ENCODE data around the gene FAM120AOS.

FAM120AOS gene

GRCh38 chr9:93453047-93453914, at the start of gene FAM120AOS:
FAM120AOS (minus strand) TSS chr9:93453581; CDS start chr9:93452709, 872 bp downstream.
- FAIRE-seq (peak; percentile 97), DNase-seq (ENCODE audit: insufficient read length, low spot score) (peak; percentile 61)

DNA sequence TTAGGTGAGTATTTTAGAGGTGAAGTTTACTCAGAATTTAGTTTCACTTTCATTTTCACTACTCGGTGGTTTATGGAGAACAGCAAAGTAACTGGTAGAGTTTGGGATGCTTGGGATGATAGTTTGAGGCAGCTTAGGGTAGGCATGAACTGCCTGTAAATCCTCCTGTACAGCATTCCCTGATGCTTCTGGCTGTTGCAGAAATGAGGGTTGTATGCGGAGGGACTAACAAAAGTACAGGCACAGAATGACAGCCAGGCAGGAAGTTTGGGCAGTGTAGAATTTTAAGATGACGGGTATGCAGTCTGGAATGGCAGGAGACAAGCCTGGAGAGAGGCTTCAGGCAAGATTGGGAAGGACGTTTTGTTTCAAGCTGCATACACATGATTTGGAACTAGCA, 48.0 kb upstream of the FAM120AOS start:
- no peak for FAIRE-seq
- no peak for DNase-seq (ENCODE audit: insufficient read length, low spot score)

GRCh38 chr9:93500571-93501298, 47.4 kb upstream of the FAM120AOS start:
- FAIRE-seq (no peak), DNase-seq (ENCODE audit: insufficient read length, low spot score) (no peak)

DNA sequence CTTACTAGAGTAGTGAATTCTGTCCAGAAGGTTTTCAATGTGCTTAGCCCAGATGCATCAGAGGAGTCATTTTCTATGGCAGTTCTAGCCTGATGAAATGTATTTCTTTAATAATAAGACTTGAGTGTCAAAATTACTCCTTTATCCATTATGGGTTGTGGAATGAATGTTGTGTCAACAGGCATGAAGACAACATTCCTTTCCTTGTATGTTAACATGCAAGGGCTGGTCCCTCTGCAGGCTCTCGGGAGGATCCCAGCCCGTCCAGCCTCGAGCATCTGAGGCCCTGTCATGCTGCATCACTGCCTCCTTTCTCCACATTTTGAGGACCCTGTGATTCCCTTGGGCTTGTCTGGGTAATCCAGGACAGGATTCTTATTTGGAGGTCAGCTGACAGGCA, 42.9 kb upstream of the FAM120AOS start:
- FAIRE-seq = no peak
- no peak for DNase-seq (ENCODE audit: insufficient read length, low spot score)

DNA sequence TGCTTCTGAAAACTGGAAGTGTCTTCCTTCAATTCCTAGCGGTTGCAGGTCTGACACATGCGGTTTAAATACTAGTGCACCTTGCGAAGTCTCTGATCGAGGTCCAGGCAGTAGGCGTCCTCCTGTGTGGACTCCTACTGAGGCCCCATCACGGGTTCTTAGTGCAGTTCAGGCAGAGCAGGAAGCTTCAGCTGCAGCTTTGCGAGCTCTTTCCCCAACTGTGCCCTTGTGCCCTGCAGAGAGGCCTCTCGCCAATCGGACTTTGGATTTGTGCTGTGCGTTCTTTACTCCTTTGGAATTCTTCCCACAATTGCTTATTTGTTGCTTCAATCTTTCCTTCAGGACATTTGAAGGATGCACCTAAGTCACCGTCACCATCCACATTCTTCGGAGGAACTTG, 40.6 kb upstream of the FAM120AOS start:
- FAIRE-seq (no peak), DNase-seq (ENCODE audit: insufficient read length, low spot score) (no peak)

DNA sequence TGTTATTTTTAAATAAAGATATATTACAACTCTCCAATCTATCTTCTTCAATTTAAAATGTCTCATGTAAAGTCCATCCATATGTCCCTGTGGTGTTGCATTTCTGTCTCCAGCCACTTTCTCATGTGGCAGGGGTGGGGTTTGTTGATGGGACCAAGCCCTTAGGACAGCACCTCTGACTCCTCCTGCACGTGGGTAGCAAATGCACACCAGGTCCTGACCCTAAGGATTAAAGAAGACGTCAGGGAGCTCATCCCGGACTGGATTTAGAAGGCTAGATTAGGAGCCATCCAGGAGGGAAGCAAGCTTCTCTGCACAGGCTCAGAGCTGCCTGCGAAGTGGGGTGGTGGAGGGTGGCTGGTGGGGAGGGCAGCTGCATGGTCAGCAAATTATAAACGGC, 38.9 kb upstream of the FAM120AOS start:
- DNase-seq (ENCODE audit: insufficient read length, low spot score) (no peak), FAIRE-seq (no peak)

- FAIRE-seq = no peak
- DNase-seq (ENCODE audit: insufficient read length, low spot score) = no peak
Measured at GRCh38 chr9:93491593-93492232, 38.3 kb upstream of the FAM120AOS start.

GRCh38 chr9:93488244-93488643, 34.9 kb upstream of the FAM120AOS start:
- FAIRE-seq (no peak), DNase-seq (ENCODE audit: insufficient read length, low spot score) (no peak)

GRCh38 chr9:93486268-93486667, 32.9 kb upstream of the FAM120AOS start:
- FAIRE-seq = no peak

DNA sequence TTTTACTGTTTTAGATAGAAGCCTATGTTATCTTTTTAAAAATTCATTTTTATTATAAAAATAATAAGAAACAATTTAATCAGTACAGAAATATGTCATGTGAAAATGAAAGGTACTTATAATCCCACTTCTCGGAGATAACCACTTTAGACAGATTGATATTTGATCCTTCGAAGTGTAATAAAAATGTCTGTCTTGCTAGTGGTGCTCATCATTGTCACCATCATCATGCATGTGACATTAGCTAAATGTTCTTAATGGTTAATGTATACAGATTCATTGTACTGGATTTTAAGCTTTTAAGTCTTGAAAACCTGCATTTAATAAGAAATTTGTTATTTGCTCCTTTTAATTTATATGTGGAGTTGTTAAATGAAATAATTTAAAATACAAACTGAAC, 30.1 kb upstream of the FAM120AOS start:
- FAIRE-seq (no peak), DNase-seq (ENCODE audit: insufficient read length, low spot score) (no peak)

More at GRCh38 chr9:93486268-93486667, 32.9 kb upstream of the FAM120AOS start:
- no peak for DNase-seq (ENCODE audit: insufficient read length, low spot score)

- no peak for DNase-seq (ENCODE audit: insufficient read length, low spot score)
Measured at GRCh38 chr9:93480728-93481324, 27.4 kb upstream of the FAM120AOS start.

DNA sequence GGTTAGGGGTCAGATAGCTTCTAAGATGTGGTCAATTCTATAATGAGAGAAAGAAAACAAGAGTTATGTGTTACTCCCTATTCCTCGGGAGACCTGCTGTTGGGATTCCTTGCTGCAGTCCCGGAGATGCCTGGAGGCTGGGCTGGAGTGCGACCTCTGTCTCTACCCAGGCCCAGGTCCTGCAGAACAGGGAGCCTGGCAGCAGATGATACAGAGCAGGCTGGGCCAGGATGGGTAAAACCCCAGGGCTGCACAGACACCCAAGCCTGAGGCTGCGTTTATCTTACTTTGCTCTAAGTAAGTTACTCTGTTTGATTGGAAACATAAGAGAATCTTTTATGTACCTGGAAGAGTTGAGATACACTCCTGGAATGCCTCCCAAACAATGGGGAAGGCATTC, 26.9 kb upstream of the FAM120AOS start:
- no peak for DNase-seq (ENCODE audit: insufficient read length, low spot score)

More at GRCh38 chr9:93480728-93481324, 27.4 kb upstream of the FAM120AOS start:
- FAIRE-seq = no peak

GRCh38 chr9:93479726-93480125, 26.3 kb upstream of the FAM120AOS start:
- FAIRE-seq (no peak), DNase-seq (ENCODE audit: insufficient read length, low spot score) (no peak)

More for the DNA sequence above, 26.9 kb upstream of the FAM120AOS start:
- no peak for FAIRE-seq

- FAIRE-seq = no peak
- no peak for DNase-seq (ENCODE audit: insufficient read length, low spot score)
Measured at GRCh38 chr9:93477397-93477796, 24.0 kb upstream of the FAM120AOS start.

- DNase-seq (ENCODE audit: insufficient read length, low spot score) (no peak), FAIRE-seq (no peak)
Measured at GRCh38 chr9:93476924-93477323, 23.5 kb upstream of the FAM120AOS start.

DNA sequence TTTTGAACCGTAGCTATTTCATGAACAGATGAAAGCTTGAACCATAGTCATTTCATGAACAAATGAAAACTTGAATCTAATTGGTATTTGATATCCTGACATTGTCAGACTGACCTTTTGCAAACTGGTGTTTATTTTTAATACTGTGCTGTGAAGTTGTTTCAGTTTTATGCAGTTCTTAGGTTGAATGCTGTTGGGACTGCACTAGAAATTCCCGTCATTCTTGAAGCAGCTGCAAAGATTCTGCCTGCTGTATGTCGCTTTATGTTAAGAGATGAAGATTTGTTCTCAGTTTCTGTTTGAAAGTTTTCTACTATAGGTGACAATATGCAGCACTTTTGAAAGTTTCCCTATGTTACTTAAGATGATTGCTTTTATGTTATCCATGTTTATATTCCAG, 22.5 kb upstream of the FAM120AOS start:
- FAIRE-seq (no peak), DNase-seq (ENCODE audit: insufficient read length, low spot score) (no peak)

DNA sequence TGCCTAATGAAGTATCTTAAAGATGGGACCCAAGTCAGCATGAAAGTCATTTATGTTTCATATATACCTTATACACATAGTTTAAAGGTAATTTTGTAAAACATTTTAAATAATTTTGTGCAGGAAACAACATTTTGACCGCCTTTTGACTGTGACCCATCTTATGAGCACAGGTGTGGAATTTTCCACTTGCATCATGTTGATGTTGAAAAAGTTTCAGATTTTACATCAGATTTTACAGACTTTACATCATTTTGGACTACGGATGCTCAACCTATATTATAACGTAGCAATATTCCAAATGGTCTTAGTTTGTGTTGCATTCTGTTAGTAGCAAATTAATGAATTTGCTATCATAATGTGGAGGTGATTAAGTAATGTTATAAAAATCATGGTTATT, 21.7 kb upstream of the FAM120AOS start:
- FAIRE-seq (no peak), DNase-seq (ENCODE audit: insufficient read length, low spot score) (no peak)

- FAIRE-seq (no peak), DNase-seq (ENCODE audit: insufficient read length, low spot score) (no peak)
Measured at GRCh38 chr9:93473411-93473810, 20.0 kb upstream of the FAM120AOS start.

DNA sequence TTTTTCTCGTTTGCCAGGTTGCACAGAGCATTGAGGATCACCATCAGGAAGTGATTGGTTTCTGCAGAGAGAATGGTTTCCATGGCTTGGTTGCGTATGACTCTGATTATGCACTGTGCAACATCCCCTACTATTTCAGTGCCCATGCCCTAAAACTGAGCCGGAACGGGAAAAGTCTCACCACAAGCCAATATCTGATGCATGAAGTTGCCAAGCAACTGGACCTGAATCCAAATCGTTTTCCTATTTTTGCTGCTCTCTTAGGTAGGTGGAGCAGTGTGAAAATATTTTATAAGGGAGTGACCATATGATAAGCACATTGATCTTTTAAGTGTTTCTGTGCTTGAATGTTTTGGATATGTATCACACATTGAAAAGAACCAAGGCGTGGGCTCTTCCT, 17.7 kb upstream of the FAM120AOS start:
- DNase-seq (ENCODE audit: insufficient read length, low spot score) = no peak
- no peak for FAIRE-seq

DNA sequence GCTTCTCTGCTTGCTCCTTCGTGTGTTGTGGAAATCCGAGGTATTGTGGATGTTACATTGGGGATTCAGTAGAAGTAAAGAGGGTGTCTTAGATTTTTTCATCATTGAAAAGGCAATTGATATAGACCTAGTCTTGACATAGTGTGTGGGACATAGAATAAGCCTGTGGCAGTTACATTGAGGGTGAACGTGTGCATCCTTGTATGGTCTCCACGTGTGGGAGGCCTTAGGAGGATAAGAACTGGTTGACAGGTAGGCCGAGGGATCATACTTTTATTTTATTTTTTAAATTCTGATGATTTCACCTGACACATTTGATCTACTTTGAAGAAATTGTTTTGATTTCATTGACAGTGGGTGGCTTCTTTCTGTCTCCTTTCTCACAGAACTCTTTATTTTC, 17.0 kb upstream of the FAM120AOS start:
- FAIRE-seq = no peak

More for the DNA sequence above, 17.0 kb upstream of the FAM120AOS start:
- no peak for DNase-seq (ENCODE audit: insufficient read length, low spot score)
